Small intestine (tissue), 7 donors: ENCODE data around the gene OLA1. TPM values are rescaled to one million over a fixed set of nuclear protein-coding genes. Genes with fewer than 3 reads are reported as not detected.

Experiments used
- DNase-seq, 2 donors: peaks; one replicate each; pipeline versions ENCODE4 v3.0.0 to v3.0.0-alpha.2; 2013
- FAIRE-seq: peaks from 2 replicates; lab custom pipeline; 2012; peaks lifted over from hg19 to GRCh38; lab: Jason Lieb, UNC
- H3K27ac ChIP-seq, 3 donors: one replicate each; pipeline ENCODE4 v1.5.1; 2013; ENCODE audit warnings: low read length in 2 of 3, mild to moderate bottlenecking in 2 of 3, control low read depth in 1 of 3, inconsistent platforms in 1 of 3, low read depth in 1 of 3, moderate library complexity in 1 of 3
- H3K27me3 ChIP-seq, 3 donors: one replicate each; pipeline ENCODE4 v1.6.1; 2013; ENCODE audit warnings: low read length in 3 of 3, inconsistent platforms in 1 of 3; ENCODE audit not compliant: control insufficient read depth in 3 of 3, insufficient read depth in 3 of 3
- H3K36me3 ChIP-seq, 3 donors: one replicate each; pipeline ENCODE4 v1.6.1; 2013; ENCODE audit warnings: low read length in 3 of 3, inconsistent platforms in 1 of 3, low read depth in 1 of 3, mild to moderate bottlenecking in 1 of 3, moderate library complexity in 1 of 3; ENCODE audit not compliant: control insufficient read depth in 3 of 3, insufficient read depth in 2 of 3
- H3K4me1 ChIP-seq, 3 donors: one replicate each; pipeline ENCODE4 v1.6.1; 2013; ENCODE audit warnings: low read length in 2 of 3, inconsistent platforms in 1 of 3, low read depth in 1 of 3, mild to moderate bottlenecking in 1 of 3, moderate library complexity in 1 of 3; ENCODE audit not compliant: control insufficient read depth in 3 of 3, insufficient read depth in 2 of 3
- H3K4me3 ChIP-seq, 3 donors: one replicate each; pipeline ENCODE4 v1.5.1; 2013; ENCODE audit warnings: low read length in 3 of 3, control low read depth in 1 of 3, inconsistent platforms in 1 of 3, low read depth in 1 of 3, mild to moderate bottlenecking in 1 of 3, moderate library complexity in 1 of 3
- H3K9me3 ChIP-seq, 2 donors: one replicate each; pipeline ENCODE4 v1.6.1; 2013; ENCODE audit warnings: low read depth in 1 of 2, low read length in 1 of 2; ENCODE audit not compliant: control insufficient read depth in 2 of 2, insufficient read depth in 1 of 2
- WGBS, 3 donors: extraction: QIAGEN DNeasy Blood & Tissue Kit; methylation state at CpG; one replicate each; pipeline ENCODE4 v1.1.7; 2013; 5-methylcytosine and 5-hydroxymethylcytosine counted together
- polyA plus RNA-seq, 4 donors: library from polyadenylated mRNA; stranded (reverse) in 3 of 4; unstranded in 1 of 4; fragments of 200-250 nt in 3 of 4; fragments of 120-200 nt in 1 of 4; gene quantifications; one replicate each; pipeline versions ENCODE4 v1.2.1 to v1.2.3, GENCODE V29; 2013
- donor health status: healthy with polysubstance abuse.
- donor health status: control.
- donor health status: control.
- donor health status: Bipolar disorder and iron deficiency.
- donor health status: healthy.

OLA1 gene
- polyA plus RNA-seq, 4 donors, result 60.3 to 148 (median 92.0) TPM

DNA sequence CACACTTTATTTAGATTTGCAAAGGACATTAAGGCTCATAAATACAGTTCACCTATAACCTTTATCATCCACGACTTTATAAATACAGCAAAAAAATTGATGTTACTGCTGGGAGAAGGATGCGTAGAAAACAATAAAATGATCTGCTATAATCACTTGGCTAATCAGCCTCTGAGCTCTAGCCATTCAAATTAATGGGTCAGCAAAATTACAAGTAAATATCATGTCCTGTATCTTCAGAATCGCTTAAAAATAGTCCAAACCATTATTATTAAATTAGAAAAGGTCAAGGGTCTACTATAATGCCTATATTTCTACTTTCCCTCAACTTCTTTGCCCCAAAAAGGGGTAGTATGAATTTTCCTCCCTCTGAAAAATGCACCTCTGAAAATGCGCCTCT, 40.3 kb downstream of the OLA1 start:
- Histone ChIP-seq H3K4me3 (no peak overlapping the region), H3K9me3 (no peaks in the 10 kb centered on the region), H3K27me3 (no peaks in the 10 kb centered on the region), H3K4me1 (no peaks in the 10 kb centered on the region), H3K27ac (no peak overlapping the region), H3K36me3 (no peaks in the 10 kb centered on the region)
- DNase-seq (no peak), FAIRE-seq (no peak)
- WGBS, 3 donors, result 72 to 92% (median 90%) methylated on average over 4 of the region's 4 CpGs

DNA sequence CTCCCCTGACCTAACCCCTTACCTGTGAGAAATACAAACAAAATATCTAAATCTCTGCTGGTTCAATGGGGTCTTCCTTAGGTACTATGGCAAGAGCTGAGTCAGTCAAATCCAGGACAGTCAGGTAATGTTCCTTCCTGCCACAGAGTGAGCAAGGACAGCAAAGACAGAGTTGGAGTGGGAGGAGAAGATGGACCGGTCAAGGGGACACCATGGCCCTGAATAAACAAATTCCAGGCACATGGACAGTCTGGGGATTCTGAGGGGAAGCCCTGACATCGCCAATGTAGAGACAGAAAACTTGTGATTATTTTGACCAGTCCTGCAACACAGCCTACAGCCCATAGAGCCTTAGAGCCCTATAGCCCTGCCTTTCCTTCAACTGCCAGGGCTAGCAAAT, 42.8 kb downstream of the OLA1 start:
- DNase-seq (no peak), FAIRE-seq (no peak)
- H3K4me3 ChIP-seq, result no peak overlapping the region
- no peak overlapping the region for H3K27ac ChIP-seq
- H3K4me1 ChIP-seq, result no peaks in the 10 kb centered on the region
- no peaks in the 10 kb centered on the region for H3K27me3 ChIP-seq
- WGBS, 3 donors, result 96 to 100% (median 97%) methylated on average over 2 of the region's 2 CpGs
- no peaks in the 10 kb centered on the region for H3K36me3 ChIP-seq
- H3K9me3 ChIP-seq, result no peaks in the 10 kb centered on the region

DNA sequence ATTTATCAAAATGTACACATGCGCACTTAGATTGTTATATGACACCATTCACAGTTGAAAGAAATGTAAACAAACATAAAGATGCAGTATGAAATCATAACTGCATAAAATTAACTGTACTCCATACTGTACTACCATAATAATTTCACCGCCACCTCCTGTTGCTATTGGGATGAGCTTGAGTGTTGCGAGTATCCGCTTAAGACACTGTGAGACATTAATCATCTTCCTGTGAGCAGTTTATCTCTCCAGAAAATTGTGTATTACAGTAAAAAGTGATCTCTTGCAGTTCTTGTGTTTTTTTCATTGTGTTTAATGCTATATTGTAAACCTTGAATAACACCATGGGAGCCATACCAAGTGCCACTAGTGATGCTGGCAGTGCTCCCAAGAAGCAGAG, 46.1 kb downstream of the OLA1 start:
- 95 to 100% (median 99%) methylated on average over 4 of the region's 4 CpGs for WGBS, 3 donors

DNA sequence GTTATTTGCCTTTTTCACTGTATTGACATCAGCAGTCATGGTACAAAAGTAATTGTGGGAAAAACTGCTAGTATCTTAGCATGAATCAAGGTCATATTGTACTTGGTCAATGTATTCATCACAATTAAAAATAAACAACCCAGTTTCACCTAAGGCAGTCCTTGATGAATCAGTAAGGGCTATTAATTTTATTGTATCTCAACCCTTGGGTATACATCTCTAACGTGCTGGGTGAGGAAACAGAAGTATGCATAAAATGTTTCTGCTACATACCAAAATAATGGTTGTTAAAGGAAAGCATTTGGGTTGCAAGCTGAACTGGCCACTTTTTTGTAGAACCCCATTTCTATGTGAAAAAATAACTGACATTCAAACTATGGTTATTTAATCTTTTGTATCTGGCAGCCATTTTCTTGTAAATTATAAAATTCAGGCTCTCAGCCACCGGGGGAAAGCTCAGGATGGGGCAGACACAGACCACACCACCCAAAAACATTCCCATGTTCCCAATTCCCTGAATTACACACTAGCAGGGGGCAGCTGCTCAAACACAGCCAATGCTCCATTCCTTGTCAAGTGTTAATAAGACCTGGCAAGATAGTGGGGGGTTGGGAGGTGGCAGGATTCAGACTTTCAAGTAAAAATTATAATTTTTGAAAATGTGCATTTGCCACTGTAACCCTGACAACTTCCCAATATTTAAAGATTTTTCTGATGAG, 49.3 kb downstream of the OLA1 start:
- Histone ChIP-seq H3K27me3 (no peaks in the 10 kb centered on the region), H3K36me3 (peaks cover 0 to 2% (median 0%) of the 10 kb centered on the region in 3 donors), H3K4me1 (no peaks in the 10 kb centered on the region), H3K9me3 (peaks cover 0 to 4% of the 10 kb centered on the region in 2 donors), H3K27ac (no peak overlapping the region), H3K4me3 (no peak overlapping the region)
- peak in 1 of 2 donors; percentile 8 for DNase-seq
- no peak for FAIRE-seq
- WGBS, 3 donors, result 57 to 75% (median 61%) methylated on average over 2 of the region's 2 CpGs

More for the DNA sequence above, 46.1 kb downstream of the OLA1 start:
- Histone ChIP-seq H3K27ac (no peak overlapping the region), H3K4me1 (no peaks in the 10 kb centered on the region), H3K4me3 (no peak overlapping the region), H3K36me3 (no peaks in the 10 kb centered on the region), H3K9me3 (no peaks in the 10 kb centered on the region), H3K27me3 (no peaks in the 10 kb centered on the region)
- FAIRE-seq (no peak), DNase-seq (no peak)

DNA sequence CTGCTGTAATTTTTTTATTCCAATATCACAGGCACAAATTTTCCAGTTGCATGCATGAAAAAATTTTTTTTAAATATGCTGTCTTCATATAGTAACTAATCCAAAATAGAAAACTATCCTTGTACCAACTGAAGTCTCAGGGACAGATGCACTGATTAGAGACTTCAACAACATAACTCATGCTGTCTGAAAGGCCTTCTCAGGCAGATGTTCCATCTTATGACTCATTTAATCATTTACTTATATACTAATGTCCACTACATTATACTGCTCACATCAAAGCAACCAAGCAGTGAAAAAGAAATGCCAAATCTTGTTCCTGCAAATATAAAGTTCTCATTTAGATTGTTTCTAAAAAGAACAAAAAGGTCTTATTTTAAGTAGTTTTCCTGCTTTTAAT, 53.1 kb downstream of the OLA1 start:
- Histone ChIP-seq H3K9me3 (peaks cover 0 to 11% of the 10 kb centered on the region in 2 donors), H3K27ac (no peak overlapping the region), H3K4me3 (no peak overlapping the region), H3K27me3 (no peaks in the 10 kb centered on the region), H3K36me3 (peaks cover 0 to 4% (median 0%) of the 10 kb centered on the region in 3 donors), H3K4me1 (no peaks in the 10 kb centered on the region)
- DNase-seq (no peak), FAIRE-seq (no peak)

DNA sequence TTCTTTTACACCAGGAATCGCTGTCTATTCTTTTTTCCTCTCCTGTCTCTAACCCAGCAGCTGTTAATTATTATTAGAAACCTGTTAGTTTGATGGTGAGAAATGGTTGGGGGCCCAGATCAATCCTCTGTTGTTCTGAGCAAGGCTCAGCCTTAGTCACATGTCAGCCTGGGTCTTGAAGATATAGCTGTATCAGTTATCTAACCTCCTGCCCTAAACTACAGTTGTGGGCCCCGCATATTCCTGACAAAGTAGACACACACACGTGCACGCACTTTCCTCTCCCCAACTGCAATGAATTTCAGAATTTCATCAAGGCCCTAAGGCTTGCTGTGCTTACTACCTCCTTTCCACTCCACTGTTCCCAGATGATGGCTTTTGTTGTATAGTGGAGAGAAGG, 54.6 kb downstream of the OLA1 start:
- Histone ChIP-seq H3K36me3 (peaks cover 0 to 4% (median 0%) of the 10 kb centered on the region in 3 donors), H3K9me3 (peaks cover 0 to 11% of the 10 kb centered on the region in 2 donors), H3K27me3 (no peaks in the 10 kb centered on the region), H3K4me3 (no peak overlapping the region), H3K27ac (no peak overlapping the region), H3K4me1 (no peaks in the 10 kb centered on the region)
- no peak for DNase-seq
- WGBS, 3 donors, result 97 to 100% (median 98%) methylated on average over 4 of the region's 4 CpGs
- FAIRE-seq, result no peak

DNA sequence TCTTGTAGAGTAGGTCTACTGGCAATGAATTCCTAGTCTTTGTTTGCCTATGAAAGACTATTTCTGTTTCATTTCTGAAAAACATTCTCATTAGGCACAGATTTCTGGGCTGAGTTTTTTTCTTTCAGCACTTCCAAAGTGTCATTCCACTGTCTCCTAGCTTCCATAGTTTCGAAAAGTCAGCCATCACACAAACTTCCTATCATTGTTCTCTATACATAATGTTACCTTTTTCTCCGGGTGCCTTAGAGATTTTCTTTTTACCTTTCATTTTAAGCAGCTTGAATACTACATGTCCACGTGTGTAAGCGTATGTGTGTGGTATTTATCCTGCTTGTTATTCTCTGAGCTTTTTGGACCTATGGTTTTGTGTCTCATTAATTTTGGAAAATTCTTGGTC, 55.7 kb downstream of the OLA1 start:
- peaks cover 0 to 4% (median 0%) of the 10 kb centered on the region in 3 donors for H3K36me3 ChIP-seq
- FAIRE-seq (no peak), DNase-seq (no peak)
- H3K4me3 ChIP-seq, result no peak overlapping the region
- H3K27me3 ChIP-seq, result no peaks in the 10 kb centered on the region
- H3K27ac ChIP-seq, result no peak overlapping the region
- H3K9me3 ChIP-seq, result peaks cover 0 to 11% of the 10 kb centered on the region in 2 donors
- H3K4me1 ChIP-seq, result no peaks in the 10 kb centered on the region
- WGBS, 3 donors, result 89 to 98% (median 97%) methylated on average over 4 of the region's 4 CpGs

DNA sequence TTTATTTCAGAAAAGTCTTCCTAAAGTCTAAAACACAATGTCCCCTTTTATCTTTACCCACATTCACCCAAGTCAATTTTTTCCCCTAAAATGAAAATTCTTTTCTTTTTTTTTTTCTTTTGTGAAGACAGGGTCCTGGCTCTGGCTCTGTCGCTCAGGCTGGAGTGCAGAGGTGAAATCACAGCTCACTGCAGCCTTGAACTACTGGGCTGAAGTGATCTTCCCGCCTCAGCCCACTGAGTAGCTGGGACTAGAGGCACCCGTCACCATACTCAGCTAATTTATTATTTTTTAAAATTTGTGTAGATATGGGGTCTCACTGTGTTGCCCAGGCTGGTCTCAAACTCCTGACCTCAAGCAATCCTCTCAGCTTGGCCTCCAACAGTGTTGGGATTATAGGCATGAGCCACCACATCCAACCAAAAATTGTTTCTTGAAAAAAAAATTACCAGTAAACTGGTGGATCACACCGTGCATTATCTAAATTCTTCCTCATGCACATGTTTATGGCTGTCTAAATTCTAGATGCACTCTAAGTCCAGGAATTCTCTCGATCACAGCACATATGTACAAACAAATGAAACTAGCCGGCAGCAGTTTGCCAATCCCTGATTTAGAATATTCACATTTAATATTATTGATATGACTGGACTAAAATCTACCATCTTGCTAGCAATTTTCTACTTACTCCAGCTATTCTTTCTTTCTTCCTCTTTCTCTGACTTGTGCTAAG, 56.8 kb downstream of the OLA1 start:
- peaks cover 0 to 4% (median 0%) of the 10 kb centered on the region in 3 donors for H3K36me3 ChIP-seq
- H3K27ac ChIP-seq, result no peak overlapping the region
- no peak for FAIRE-seq
- 94 to 96% (median 95%) methylated on average over 6 of the region's 6 CpGs for WGBS, 3 donors
- H3K4me1 ChIP-seq, result no peaks in the 10 kb centered on the region
- peaks cover 0 to 11% of the 10 kb centered on the region in 2 donors for H3K9me3 ChIP-seq
- no peak overlapping the region for H3K4me3 ChIP-seq
- no peak for DNase-seq
- no peaks in the 10 kb centered on the region for H3K27me3 ChIP-seq
